Esophagus muscularis mucosa (tissue), 3 donors: Measurements from ENCODE around the gene LMNTD1.

ENCODE experiments used
- POLR2A ChIP-seq: fragments of 450-650 bp; IDR thresholded peaks from one replicate; pipeline ENCODE4 v1.6.1; 2017; ENCODE audit warnings: antibody characterized with exemption, moderate library complexity, mild to moderate bottlenecking, low read depth
- TF ChIP-seq, protein P1 (sequence below), 3 experiments: fragments of 200-600 bp in 2 of 3; fragments of 450-650 bp in 1 of 3; sonication (generic) in 2 of 3; IDR thresholded peaks; one replicate each; pipeline ENCODE4 v1.5.1; 2017 to 2019; ENCODE audit warnings: antibody characterized with exemption in 3 of 3, mild to moderate bottlenecking in 2 of 3, moderate library complexity in 1 of 3

DNA sequence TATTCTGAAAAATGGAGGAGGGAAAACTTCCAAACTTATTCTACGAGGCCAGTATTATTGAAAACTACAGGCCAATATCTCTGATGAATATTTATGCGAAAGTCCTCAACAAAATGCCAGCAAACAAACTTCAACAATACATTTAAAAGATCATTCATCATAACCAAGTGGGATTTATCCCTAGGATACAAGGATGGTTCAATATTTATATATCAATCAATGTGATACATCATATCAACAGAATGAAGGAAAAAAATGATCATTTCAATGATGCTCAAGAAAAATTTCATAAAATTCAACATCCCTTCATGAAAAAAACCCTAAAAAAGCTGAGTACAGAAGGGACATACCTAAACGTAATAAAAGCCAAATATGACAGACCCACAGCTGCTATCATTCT lies 45.9 kb upstream of the LMNTD1 start:
- TF ChIP-seq, protein P1, sequence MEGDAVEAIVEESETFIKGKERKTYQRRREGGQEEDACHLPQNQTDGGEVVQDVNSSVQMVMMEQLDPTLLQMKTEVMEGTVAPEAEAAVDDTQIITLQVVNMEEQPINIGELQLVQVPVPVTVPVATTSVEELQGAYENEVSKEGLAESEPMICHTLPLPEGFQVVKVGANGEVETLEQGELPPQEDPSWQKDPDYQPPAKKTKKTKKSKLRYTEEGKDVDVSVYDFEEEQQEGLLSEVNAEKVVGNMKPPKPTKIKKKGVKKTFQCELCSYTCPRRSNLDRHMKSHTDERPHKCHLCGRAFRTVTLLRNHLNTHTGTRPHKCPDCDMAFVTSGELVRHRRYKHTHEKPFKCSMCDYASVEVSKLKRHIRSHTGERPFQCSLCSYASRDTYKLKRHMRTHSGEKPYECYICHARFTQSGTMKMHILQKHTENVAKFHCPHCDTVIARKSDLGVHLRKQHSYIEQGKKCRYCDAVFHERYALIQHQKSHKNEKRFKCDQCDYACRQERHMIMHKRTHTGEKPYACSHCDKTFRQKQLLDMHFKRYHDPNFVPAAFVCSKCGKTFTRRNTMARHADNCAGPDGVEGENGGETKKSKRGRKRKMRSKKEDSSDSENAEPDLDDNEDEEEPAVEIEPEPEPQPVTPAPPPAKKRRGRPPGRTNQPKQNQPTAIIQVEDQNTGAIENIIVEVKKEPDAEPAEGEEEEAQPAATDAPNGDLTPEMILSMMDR (IDR thresholded peaks at IDR 0.05): no peak
- TF ChIP-seq POLR2A: no peak
